T-helper 2 cell treated with Interferon-gamma antibody and Interleukin-4, amounts not matched to agents 5 μg/mL and 100 μg/mL, for 36 hours (primary cell): Measurements from ENCODE around the gene ESRRG.

Experiments
- DNase-seq: peaks from one replicate; pipeline ENCODE4 v3.0.0; 2021; ENCODE audit warnings: low spot score
- H3K27ac Mint-ChIP-seq: one replicate; pipeline ENCODE4 v1.8.0; 2021; ENCODE audit warnings: mild to moderate bottlenecking, mixed read lengths
- H3K27me3 Mint-ChIP-seq: one replicate; pipeline ENCODE4 v1.8.0; 2021; ENCODE audit warnings: low read depth, mixed read lengths
- H3K36me3 Mint-ChIP-seq: one replicate; pipeline ENCODE4 v1.8.0; 2021; ENCODE audit warnings: low read depth, mixed read lengths
- H3K4me1 Mint-ChIP-seq: one replicate; pipeline ENCODE4 v1.8.0; 2021; ENCODE audit warnings: low read depth, mixed read lengths
- H3K4me3 Mint-ChIP-seq: one replicate; pipeline ENCODE4 v1.8.0; 2022; ENCODE audit warnings: mild to moderate bottlenecking, moderate library complexity, mixed read lengths
- H3K9me3 Mint-ChIP-seq: one replicate; pipeline ENCODE4 v1.8.0; 2021; ENCODE audit warnings: mixed read lengths

The ESRRG gene

DNA sequence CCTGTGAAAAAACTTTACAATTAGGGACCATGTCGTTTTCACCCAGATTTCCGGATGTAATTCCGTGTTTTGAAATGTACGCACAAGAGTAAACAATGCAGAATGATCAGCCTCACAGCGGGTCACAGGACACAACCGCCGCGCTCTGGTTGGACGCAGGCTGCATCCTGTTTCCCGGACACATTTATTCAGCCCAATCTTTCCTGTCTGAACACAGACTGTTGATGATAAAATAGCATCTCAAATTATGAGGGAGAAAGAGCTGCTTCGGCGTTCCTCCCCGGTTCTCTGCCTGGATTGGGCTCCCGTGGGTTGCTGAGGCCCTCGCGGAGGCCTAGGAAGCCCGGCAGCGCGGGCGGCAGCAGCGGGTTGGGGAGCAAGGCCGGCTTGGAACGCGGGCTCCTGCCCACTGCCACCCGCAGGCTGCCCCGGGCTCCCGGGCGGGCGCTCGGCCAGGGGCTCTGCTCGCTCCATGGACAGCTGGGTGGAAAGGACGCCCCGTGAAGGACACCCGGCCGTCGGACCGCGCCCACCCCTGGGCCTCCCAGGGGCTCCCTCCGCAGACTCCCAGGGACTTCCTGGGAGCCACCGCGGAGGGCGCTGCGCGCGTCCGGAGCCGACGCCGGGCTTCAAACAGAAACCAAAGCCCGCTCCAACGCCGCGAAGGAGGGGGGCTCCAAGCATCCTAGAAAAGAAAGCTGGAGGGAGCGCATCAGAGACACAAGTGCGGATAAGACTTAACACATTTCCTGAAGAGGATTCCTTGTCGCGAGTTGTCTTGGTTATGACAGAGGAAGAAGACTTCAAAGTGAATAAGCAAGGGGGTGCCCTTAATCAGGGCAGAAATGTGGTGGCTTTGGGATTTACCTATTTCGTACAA, 122.3 kb downstream of the ESRRG start:
- peaks cover 15% of the 10 kb centered on the region for H3K27me3 Mint-ChIP-seq
- no peak for DNase-seq
- no peak overlapping the region for H3K27ac Mint-ChIP-seq
- H3K4me1 Mint-ChIP-seq: peaks cover 6% of the 10 kb centered on the region
- peak overlapping the region; percentile 79 for H3K4me3 Mint-ChIP-seq
- H3K36me3 Mint-ChIP-seq: no peaks in the 10 kb centered on the region
- H3K9me3 Mint-ChIP-seq: no peaks in the 10 kb centered on the region

DNA sequence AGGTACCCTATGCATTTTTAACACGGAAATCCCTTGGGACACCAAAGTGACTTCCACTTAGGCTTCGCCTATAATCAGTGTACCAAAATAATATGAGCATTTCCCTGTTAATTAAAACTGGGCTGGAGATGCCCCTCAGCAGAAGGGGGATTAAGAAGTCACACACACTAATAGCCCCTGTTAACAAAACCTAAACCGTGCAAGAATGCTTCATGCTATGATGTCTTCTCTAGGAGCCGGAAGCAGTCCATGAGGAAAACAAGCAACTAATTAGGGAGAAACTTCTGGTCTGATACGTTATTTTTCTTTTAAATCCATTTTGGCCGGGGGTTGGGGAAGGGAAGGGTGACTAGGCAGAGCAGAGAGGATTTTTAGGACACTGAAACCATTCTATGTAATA, 123.4 kb downstream of the ESRRG start:
- Mint-ChIP-seq H3K9me3 (no peaks in the 10 kb centered on the region), H3K4me1 (peaks cover 6% of the 10 kb centered on the region), H3K27me3 (peaks cover 15% of the 10 kb centered on the region), H3K27ac (no peak overlapping the region), H3K36me3 (no peaks in the 10 kb centered on the region), H3K4me3 (no peak overlapping the region)
- no peak for DNase-seq

DNA sequence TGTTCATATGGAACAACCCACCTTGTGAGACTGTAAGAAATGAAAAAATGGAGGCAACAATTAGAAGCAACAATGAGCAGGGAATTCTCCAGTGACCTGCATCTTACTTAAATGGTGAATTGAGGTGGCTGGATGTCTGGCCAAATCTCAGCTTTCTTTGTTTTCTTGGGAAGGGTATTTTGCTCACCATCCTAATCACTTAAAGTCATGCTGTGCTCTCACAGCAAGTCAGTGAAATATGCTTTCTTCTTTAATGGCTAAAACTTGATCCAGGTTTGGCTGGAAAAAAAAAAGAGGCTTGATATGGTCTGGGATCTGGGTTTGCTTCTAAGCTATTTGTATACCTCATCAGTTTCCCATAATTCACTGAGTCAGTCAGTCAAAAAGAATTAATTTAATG, 124.8 kb downstream of the ESRRG start:
- Mint-ChIP-seq H3K9me3 (no peaks in the 10 kb centered on the region), H3K27ac (no peak overlapping the region), H3K4me1 (peaks cover 6% of the 10 kb centered on the region), H3K27me3 (peaks cover 15% of the 10 kb centered on the region), H3K36me3 (no peaks in the 10 kb centered on the region), H3K4me3 (no peak overlapping the region)
- DNase-seq: no peak

DNA sequence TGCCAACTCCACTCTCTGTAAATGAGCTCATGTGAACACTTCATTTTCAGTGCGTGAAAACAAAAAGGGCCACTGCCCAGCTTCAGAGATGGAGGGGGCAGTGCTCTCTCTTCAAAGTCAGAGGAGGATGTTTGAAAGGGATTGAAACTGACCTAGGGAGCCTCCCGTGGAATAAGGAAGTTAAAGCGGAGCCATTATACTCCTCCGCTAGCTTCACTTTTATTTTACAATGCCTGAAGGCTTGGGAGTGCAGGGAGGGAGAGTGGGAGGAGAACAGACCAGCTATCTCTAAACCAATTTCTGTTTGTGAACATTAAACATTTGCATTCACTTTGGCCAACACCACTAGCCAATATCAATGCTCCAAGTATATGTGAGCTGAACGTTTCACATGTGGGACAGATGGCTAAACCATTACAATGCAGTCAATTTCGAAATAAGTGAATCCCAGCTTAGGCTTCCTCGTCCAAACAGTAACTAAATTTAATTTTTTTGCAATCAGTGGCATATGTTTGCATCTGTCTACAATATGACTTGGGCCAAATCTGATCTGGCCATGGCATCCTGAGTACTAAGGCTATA, 126.9 kb downstream of the ESRRG start:
- Mint-ChIP-seq H3K4me1 (peaks cover 4% of the 10 kb centered on the region), H3K4me3 (no peak overlapping the region), H3K27ac (no peak overlapping the region), H3K9me3 (no peaks in the 10 kb centered on the region), H3K27me3 (peaks cover 10% of the 10 kb centered on the region), H3K36me3 (no peaks in the 10 kb centered on the region)
- DNase-seq: no peak

DNA sequence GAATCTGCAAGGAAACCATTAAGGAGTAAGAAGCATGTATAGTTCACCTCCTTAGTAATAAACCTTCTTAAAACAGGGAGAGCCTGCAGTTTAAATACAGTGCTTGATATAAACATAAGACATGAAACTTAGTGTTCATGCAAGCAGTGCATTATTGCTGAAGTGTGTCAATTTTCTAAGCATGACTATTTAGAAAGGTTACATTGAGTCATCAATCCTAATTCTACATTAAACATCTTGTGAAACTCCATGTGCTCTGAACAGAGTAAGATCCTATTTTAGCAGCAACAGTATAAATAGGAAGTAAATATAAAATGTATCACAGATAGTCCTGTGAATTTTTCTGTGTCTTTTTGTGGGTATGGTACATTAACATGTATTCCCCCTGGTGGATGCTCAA, 135.5 kb downstream of the ESRRG start:
- Mint-ChIP-seq H3K4me1 (no peaks in the 10 kb centered on the region), H3K36me3 (no peaks in the 10 kb centered on the region), H3K27ac (no peak overlapping the region), H3K4me3 (no peak overlapping the region), H3K27me3 (no peaks in the 10 kb centered on the region), H3K9me3 (peaks cover 4% of the 10 kb centered on the region)
- DNase-seq: no peak

DNA sequence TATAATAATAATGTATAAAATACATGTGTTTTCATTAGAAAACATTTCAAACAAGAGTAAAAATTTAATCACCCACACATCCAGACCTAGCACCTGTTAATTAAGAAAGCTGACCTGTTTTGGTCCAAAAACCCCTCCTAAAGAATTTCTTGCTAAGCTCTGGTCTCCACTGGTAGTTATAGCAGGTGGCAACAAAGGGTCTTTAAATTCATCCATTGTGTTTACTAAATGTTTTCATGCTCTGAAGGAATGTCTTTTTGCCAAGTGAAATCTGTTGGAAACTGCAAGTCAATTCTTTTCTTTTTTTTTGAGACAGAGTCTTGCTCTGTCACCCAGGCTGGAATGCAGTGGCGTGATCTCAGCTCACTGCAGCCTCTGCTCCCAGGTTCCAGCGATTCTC, 141.1 kb downstream of the ESRRG start:
- no peaks in the 10 kb centered on the region for H3K36me3 Mint-ChIP-seq
- no peaks in the 10 kb centered on the region for H3K27me3 Mint-ChIP-seq
- no peaks in the 10 kb centered on the region for H3K4me1 Mint-ChIP-seq
- peaks cover 8% of the 10 kb centered on the region for H3K9me3 Mint-ChIP-seq
- no peak overlapping the region for H3K27ac Mint-ChIP-seq
- no peak overlapping the region for H3K4me3 Mint-ChIP-seq
- no peak for DNase-seq

DNA sequence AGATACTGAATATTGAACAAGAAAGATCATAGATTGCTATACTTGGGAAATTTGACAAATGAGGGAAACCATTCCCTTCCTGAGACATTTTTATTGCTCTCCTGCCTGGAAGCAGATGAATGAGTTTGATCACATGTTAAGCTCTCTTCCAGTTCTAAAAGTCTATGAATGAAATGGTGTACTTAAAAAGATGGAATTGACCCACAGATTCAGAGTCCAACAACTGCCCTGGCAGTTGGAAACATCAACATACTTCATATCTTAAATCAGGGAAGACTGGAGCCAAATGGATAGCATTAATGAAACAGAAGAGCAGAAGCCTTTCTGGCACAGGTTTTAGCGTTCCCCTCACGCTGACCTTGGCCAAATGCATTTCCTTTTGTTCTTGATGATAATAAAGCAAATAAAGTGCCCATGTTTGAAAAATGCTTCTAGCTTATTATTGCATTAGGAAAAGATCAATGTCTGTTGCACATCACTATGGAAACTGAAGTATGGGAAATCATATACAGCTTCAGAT, 142.6 kb downstream of the ESRRG start:
- Mint-ChIP-seq H3K27me3 (no peaks in the 10 kb centered on the region), H3K4me1 (no peaks in the 10 kb centered on the region), H3K4me3 (no peak overlapping the region), H3K36me3 (no peaks in the 10 kb centered on the region), H3K27ac (no peak overlapping the region), H3K9me3 (peaks cover 8% of the 10 kb centered on the region)
- no peak for DNase-seq

DNA sequence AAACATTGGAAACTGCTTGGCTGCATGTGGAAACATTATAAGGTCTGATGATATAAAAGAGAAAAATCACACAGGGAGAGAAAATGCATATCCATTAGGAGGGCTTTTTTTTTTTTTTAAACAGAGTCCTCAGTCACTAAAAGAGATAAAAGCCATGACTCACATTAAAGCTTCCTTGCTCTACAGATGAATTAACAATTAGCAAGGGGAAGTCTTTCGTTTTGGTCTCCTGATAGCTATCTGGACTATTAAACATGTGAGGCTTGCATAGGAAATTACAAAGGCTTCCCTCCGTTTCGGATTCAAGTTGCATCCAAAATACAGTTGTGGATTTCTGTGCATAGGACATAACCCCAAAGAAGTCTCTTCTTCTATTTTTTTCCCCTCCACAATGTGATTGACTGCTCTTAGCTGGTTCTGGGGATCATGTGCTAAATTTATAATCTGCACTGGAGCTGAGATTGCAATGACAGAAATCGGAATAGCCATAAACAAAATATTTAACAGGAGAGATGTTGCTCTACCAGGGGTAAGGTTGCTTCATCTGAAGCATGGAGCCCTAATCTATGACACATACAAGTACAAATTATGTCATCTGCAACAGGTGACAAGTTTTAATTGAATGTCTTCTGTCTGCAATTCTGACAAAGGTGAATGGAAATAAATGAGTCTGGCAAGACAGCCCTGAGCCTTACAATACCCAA, 146.8 kb downstream of the ESRRG start:
- Mint-ChIP-seq H3K27me3 (no peaks in the 10 kb centered on the region), H3K27ac (no peak overlapping the region), H3K4me1 (no peaks in the 10 kb centered on the region), H3K36me3 (no peaks in the 10 kb centered on the region), H3K9me3 (peaks cover 4% of the 10 kb centered on the region), H3K4me3 (no peak overlapping the region)
- no peak for DNase-seq

DNA sequence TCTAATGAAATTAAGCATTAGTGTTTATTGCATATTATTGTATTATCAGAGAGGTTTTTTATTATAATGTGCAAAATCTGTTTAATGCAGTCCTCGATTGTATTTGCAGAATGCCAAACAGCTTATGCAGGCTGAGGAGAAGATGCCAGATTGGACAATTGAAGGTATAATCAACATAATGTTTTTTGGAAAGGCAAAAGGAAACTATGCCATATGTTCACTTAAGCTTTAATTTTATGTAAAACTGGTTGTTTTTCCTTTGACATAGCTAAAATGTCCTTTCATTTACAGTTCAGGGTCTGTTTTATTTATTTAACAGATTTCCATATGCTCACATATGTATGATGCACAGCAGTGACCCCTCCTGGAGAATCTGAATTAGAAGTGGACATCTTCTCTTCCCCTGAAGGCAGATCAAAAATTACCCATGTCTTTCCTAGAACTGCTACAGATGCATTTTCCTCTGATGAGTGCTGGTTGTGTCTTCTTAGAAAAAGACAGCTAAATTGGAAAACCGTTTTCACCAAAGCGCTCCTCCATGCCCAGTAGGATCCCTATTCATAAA, 156.5 kb downstream of the ESRRG start:
- Mint-ChIP-seq H3K27me3 (no peaks in the 10 kb centered on the region), H3K4me1 (no peaks in the 10 kb centered on the region), H3K27ac (no peak overlapping the region), H3K4me3 (no peak overlapping the region), H3K9me3 (no peaks in the 10 kb centered on the region), H3K36me3 (no peaks in the 10 kb centered on the region)
- no peak for DNase-seq

DNA sequence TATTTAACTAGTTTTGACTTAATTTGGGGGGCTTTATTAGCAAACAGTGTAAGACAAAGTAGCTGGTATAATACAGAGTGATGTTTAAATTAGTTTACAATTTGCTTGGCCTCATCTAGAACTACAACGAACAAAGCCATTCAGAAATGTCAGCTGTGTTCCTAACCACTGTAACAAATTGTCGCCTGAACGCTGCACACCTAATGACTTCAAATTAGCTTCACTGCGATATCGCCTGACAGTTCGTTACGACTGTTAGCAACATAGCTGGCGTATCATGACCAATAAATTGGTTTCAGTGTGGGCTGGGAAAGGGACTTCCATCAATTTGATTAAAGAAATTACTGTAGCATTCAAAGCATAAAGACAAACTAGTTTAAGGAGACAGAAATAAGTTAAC, 160.1 kb downstream of the ESRRG start:
- Mint-ChIP-seq H3K9me3 (no peaks in the 10 kb centered on the region), H3K27ac (no peak overlapping the region), H3K36me3 (no peaks in the 10 kb centered on the region), H3K4me1 (no peaks in the 10 kb centered on the region), H3K27me3 (no peaks in the 10 kb centered on the region), H3K4me3 (no peak overlapping the region)
- no peak for DNase-seq

DNA sequence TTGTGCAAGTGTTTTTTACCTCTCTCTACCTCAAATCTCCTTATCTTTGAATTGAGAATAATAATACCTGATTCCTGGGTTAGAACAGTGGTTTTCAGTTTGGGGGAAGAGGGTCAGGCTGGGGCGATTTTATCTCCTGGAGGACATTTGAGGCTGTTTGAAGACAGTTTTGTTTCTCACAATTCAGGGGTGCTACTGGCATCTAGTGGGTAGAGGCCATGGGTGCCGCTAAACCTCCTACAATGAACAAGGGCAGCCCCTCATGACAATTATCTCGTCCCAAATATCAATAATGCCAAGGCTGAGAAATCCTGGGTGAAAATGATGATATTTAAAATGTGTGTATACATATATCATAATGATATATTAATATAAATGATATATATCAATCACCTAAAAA, 160.8 kb downstream of the ESRRG start:
- H3K36me3 Mint-ChIP-seq: no peaks in the 10 kb centered on the region

DNA sequence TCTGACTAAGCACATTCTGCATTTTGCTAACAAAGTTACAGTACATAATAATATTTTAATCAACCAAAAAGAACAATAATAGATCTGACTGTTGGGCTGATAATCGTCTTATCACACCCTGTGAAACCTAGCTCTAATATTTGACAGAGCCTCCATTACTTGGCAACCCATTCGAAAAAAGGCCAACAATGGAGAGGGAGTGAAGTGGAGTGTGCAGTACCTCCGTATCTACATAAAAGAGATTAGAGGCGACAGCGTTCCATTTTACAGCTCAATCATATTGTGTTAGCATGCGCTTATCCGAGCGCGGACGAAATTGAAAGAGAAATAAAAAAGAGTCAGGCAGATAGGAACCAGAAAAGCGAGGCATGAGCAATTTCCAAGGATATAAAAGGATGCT, 162.7 kb downstream of the ESRRG start:
- Mint-ChIP-seq H3K4me3 (no peak overlapping the region), H3K36me3 (no peaks in the 10 kb centered on the region), H3K27me3 (no peaks in the 10 kb centered on the region), H3K9me3 (no peaks in the 10 kb centered on the region), H3K4me1 (no peaks in the 10 kb centered on the region), H3K27ac (no peak overlapping the region)
- DNase-seq: no peak

More for the DNA sequence above, 160.8 kb downstream of the ESRRG start:
- H3K9me3 Mint-ChIP-seq: no peaks in the 10 kb centered on the region
- H3K4me1 Mint-ChIP-seq: no peaks in the 10 kb centered on the region
- no peak for DNase-seq
- no peaks in the 10 kb centered on the region for H3K27me3 Mint-ChIP-seq
- H3K4me3 Mint-ChIP-seq: no peak overlapping the region
- no peak overlapping the region for H3K27ac Mint-ChIP-seq

DNA sequence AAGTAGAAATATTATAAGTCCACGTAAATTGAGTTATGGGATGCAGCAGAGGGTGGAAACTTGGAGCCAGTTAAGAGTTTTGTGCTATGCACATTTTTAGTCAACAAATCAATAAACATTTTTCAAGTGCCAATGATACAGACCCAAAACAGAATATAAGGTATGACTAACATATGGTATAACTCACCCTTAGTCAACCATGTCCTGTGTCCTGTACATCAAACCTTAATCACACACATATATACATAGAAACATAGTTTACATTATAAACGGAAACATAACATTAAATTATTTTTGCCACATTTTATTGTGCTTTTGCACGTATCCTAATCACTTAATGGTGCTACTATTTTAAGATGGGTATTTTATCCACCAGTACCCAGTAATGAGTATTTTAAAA, 163.9 kb downstream of the ESRRG start:
- Mint-ChIP-seq H3K9me3 (no peaks in the 10 kb centered on the region), H3K27me3 (no peaks in the 10 kb centered on the region), H3K27ac (no peak overlapping the region), H3K4me3 (no peak overlapping the region), H3K4me1 (no peaks in the 10 kb centered on the region), H3K36me3 (no peaks in the 10 kb centered on the region)
- DNase-seq: no peak

DNA sequence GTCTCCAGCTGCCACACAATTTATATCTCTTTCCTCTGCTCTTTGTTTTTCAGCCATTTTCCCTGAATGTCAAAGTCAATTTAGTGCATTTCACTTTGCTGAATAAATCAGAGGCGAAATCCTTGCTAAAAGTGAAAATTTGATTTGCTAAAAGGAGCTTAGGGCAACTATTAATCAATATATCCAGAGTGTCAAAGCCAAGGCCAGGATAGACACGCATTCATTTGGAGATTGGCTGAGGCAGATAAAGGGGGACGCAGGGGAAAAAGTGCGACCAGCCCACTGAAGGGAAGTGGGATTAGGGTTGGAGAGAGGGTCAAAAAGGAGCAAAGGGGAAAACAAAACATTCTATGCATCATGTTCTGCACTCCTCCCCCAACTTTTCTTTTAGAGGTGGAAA, 167.6 kb downstream of the ESRRG start:
- no peak overlapping the region for H3K27ac Mint-ChIP-seq
- no peaks in the 10 kb centered on the region for H3K27me3 Mint-ChIP-seq
- no peak for DNase-seq
- no peak overlapping the region for H3K4me3 Mint-ChIP-seq
- no peaks in the 10 kb centered on the region for H3K4me1 Mint-ChIP-seq
- H3K9me3 Mint-ChIP-seq: no peaks in the 10 kb centered on the region
- H3K36me3 Mint-ChIP-seq: no peaks in the 10 kb centered on the region
